Stimulated activated CD4-positive, alpha-beta T cell treated with anti-CD3 and anti-CD28 coated beads, Interleukin-1b, Interleukin-23, amount 100 ng/mL, for 24 hours (primary cell): Measurements from ENCODE around the gene KIAA1549.
"Not testable (repeated sequence)": the region's sequence is repeated elsewhere in the genome, so short reads cannot be mapped to it uniquely, and the experiment has no call there.

Experiments used
- DNase-seq, 4 experiments: peaks; one replicate each; pipeline ENCODE4 v3.0.0-alpha.2; 2020; ENCODE audit warnings: low read depth in 4 of 4, low spot score in 1 of 4

The KIAA1549 gene

GRCh38 chr7:138945154-138945553 is 36.0 kb downstream of the KIAA1549 start:
- DNase-seq, result no peak

- no peak for DNase-seq
Observed at GRCh38 chr7:138944592-138944991, 36.6 kb downstream of the KIAA1549 start.

GRCh38 chr7:138943061-138943460 is 38.1 kb downstream of the KIAA1549 start:
- DNase-seq, result no peak

- DNase-seq, result no peak
Observed at GRCh38 chr7:138941545-138941944, 39.6 kb downstream of the KIAA1549 start.

GRCh38 chr7:138940602-138941001 is 40.6 kb downstream of the KIAA1549 start:
- not testable (repeated sequence) for DNase-seq

- no peak for DNase-seq
Observed at GRCh38 chr7:138937484-138937883, 43.7 kb downstream of the KIAA1549 start.

- DNase-seq, result no peak
Observed at GRCh38 chr7:138935465-138936011, 45.7 kb downstream of the KIAA1549 start.

- no peak for DNase-seq
Observed at GRCh38 chr7:138934861-138935260, 46.3 kb downstream of the KIAA1549 start.

- DNase-seq, result no peak
Observed at GRCh38 chr7:138934367-138934766, 46.8 kb downstream of the KIAA1549 start.

GRCh38 chr7:138932870-138933269 is 48.3 kb downstream of the KIAA1549 start:
- no peak for DNase-seq

GRCh38 chr7:138932427-138932826 is 48.8 kb downstream of the KIAA1549 start:
- DNase-seq, result no peak

- DNase-seq, result no peak
Observed at GRCh38 chr7:138929969-138930368, 51.2 kb downstream of the KIAA1549 start.

GRCh38 chr7:138926241-138926612 is 55.0 kb downstream of the KIAA1549 start:
- DNase-seq, result no peak

- DNase-seq, result no peak
Observed at GRCh38 chr7:138924501-138925225, 56.5 kb downstream of the KIAA1549 start.

- no peak for DNase-seq
Observed at GRCh38 chr7:138921277-138921676, 59.9 kb downstream of the KIAA1549 start.

- DNase-seq, result no peak
Observed at GRCh38 chr7:138919911-138920310, 61.3 kb downstream of the KIAA1549 start.

GRCh38 chr7:138919216-138919615 is 62.0 kb downstream of the KIAA1549 start:
- no peak for DNase-seq

GRCh38 chr7:138918756-138919155 is 62.4 kb downstream of the KIAA1549 start:
- no peak for DNase-seq

GRCh38 chr7:138918176-138918575 is 63.0 kb downstream of the KIAA1549 start:
- DNase-seq, result no peak

GRCh38 chr7:138917771-138918170 is 63.4 kb downstream of the KIAA1549 start:
- DNase-seq, result no peak

- no peak for DNase-seq
Observed at GRCh38 chr7:138916731-138917130, 64.5 kb downstream of the KIAA1549 start.

GRCh38 chr7:138916275-138916674 is 64.9 kb downstream of the KIAA1549 start:
- DNase-seq, result no peak

- DNase-seq, result no peak
Observed at GRCh38 chr7:138913783-138914182, 67.4 kb downstream of the KIAA1549 start.
